ENCODE results near the gene CARD19. TPM values are rescaled to one million over a fixed set of nuclear protein-coding genes. Genes with fewer than 3 reads are reported as not detected.

The CARD19 gene
- total and polyA plus RNA-seq, 2 of the 8 experiments (the other 6 are each of a cell fraction or from before 2014, with no cell fraction given), result 21.2 to 112 TPM

GRCh38 chr9:93107825-93108161, 11.8 kb downstream of the CARD19 start (continued):
- TF ChIP-seq RNF2 (IDR thresholded peaks at IDR 0.05; ENCODE audit: borderline replicate concordance, low read depth, low read length, missing control alignments, poor library complexity, severe bottlenecking), result no peak
- TF ChIP-seq CREB1 (IDR thresholded peaks at IDR 0.05), result no peak
- no peak for TF ChIP-seq SIN3A (conservative IDR thresholded peaks at IDR 0.05 in 1 of 2, IDR thresholded peaks at IDR 0.05 in 1 of 2; ENCODE audit: low read depth in 1 of 2, low read length in 2 of 2)

Measured in H1 (cell line).